GM12865 (cell line): ENCODE data around the gene MUC4.
"Not testable (repeated sequence)": the region's sequence is repeated elsewhere in the genome, so short reads cannot be mapped to it uniquely, and the experiment has no call there.

Source experiments
- DNase-seq: peaks from one replicate; pipeline ENCODE4 v3.0.0; 2010; ENCODE audit warnings: low read depth
- H3K4me3 ChIP-seq: 2 replicates; pipeline ENCODE4 v1.5.1; 2011; ENCODE audit warnings: mild to moderate bottlenecking, low read depth, low read length, control low read depth
- TF ChIP-seq, protein P1 (sequence below): IDR thresholded peaks from 2 replicates; pipeline ENCODE4 v1.5.1; 2011; ENCODE audit warnings: low read length, control low read depth, low read depth, inconsistent platforms; ENCODE audit not compliant: insufficient read depth; ENCODE audit errors: missing control alignments

The MUC4 gene

GRCh38 chr3:195794708-195795107 is 17.0 kb downstream of the MUC4 start:
- no peak overlapping the region for H3K4me3 ChIP-seq
- TF ChIP-seq, protein P1, sequence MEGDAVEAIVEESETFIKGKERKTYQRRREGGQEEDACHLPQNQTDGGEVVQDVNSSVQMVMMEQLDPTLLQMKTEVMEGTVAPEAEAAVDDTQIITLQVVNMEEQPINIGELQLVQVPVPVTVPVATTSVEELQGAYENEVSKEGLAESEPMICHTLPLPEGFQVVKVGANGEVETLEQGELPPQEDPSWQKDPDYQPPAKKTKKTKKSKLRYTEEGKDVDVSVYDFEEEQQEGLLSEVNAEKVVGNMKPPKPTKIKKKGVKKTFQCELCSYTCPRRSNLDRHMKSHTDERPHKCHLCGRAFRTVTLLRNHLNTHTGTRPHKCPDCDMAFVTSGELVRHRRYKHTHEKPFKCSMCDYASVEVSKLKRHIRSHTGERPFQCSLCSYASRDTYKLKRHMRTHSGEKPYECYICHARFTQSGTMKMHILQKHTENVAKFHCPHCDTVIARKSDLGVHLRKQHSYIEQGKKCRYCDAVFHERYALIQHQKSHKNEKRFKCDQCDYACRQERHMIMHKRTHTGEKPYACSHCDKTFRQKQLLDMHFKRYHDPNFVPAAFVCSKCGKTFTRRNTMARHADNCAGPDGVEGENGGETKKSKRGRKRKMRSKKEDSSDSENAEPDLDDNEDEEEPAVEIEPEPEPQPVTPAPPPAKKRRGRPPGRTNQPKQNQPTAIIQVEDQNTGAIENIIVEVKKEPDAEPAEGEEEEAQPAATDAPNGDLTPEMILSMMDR = no peak
- no peak for DNase-seq

GRCh38 chr3:195792621-195793020 is 19.1 kb downstream of the MUC4 start:
- DNase-seq, H3K4me3 ChIP-seq: not testable (repeated sequence)

DNA sequence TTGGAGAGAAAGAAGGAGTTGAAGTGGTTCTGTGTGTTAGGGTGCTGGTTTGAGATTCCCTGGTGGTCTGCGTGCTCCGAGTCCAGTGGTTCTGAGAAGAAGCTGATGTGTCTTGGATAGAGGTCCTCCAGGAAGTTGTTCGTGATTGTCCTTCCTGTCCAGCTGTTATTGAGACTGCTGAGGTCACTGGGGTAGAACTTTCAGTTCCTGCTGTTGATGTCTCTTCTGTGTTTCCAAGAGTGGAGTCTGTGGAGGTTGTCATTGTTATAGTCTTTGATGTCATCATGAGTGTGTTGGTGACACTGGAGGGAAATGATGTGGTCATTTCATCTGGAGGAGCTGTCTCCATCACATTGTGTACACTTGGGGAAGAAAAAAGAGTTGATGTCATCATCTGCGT is 20.8 kb downstream of the MUC4 start:
- peak; percentile 41 for DNase-seq
- no peak overlapping the region for H3K4me3 ChIP-seq
- TF ChIP-seq, protein P1 = no peak

DNA sequence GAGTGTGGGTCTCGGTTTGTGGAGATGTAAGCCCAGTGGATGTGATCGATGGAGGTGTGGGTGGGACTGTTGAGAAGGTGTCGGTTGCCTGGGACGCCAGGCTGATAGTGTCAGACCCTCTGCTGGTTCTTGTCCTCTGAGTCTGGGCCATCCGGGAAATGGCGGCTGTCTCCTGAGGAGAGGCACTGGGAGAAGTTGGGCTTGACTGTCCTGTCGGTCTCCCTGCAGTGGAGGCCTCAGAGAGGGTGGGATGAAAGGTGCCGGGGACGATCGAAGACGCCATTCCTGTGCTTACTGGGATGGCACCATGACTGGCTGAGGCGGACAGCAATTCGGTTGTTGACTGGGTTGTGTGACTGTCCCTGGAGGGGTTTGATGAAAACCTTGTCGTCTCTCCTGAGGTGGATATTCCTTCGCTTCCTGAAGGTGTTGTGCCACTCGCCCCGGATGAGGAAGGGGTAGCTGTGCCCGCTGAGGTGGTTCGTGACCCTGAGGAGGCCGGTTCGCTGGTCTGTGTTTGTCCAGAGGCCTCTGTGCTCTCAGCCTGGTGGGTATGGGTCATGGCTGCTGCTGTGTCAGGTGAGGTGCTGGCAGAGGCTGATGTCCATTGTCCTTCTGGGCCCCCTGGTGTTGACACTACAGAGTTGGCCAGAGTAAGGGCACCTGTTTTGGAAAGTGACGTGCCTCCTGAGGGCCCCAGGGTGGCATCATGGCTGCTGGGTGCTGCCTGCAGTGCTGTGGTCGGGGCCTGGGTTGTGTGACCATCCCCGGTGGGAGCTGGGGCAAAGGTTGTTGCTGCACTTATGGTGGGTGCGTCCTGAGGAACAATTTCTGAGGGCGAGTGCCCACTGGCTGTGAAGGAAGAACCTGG is 22.8 kb downstream of the MUC4 start:
- DNase-seq = no peak
- H3K4me3 ChIP-seq = no peak overlapping the region
- TF ChIP-seq, protein P1 = no peak

DNA sequence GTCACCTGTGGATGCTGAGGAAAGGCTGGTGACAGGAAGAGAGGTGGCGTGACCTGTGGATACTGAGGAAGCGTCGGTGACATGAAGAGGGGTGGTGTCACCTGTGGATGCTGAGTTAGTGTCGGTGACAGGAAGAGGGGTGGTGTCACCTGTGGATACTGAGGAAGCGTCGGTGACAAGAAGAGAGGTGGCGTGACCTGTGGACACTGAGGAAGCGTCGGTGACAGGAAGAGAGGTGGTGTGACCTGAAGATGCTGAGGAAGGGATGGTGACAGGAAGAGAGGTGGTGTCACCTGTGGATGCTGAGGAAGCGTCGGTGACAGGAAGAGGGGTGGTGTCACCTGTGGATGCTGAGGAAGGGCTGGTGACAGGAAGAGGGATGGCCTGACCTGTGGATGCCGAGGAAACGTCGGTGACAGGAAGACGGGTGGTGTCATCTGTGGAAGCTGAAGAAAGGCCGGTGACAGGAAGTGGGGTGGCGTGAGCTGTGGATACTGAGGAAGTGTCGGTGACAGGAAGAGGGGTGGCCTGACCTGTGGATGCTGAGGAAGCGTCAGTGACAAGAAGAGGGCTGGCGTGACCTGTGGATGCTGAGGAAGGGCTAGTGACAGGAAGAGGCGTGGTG is 25.8 kb downstream of the MUC4 start:
- DNase-seq, H3K4me3 ChIP-seq: not testable (repeated sequence)

DNA sequence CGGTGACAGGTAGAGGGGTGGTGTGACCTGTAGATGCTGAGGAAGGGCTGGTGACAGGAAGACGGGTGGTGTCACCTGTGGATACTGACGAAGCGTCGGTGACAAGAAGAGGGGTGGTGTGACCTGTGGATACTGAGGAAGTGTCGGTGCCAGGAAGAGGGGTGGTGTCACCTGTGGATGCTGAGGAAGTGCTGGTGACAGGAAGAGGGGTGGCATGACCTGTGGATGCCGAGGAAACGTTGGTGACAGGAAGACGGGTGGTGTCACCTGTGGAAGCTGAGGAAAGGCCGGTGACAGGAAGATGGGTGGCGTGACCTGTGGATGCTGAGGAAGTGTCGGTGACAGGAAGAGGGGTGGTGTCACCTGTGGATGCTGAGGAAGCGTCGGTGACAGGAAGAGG is 27.7 kb downstream of the MUC4 start:
- not testable (repeated sequence) for H3K4me3 ChIP-seq, DNase-seq

DNA sequence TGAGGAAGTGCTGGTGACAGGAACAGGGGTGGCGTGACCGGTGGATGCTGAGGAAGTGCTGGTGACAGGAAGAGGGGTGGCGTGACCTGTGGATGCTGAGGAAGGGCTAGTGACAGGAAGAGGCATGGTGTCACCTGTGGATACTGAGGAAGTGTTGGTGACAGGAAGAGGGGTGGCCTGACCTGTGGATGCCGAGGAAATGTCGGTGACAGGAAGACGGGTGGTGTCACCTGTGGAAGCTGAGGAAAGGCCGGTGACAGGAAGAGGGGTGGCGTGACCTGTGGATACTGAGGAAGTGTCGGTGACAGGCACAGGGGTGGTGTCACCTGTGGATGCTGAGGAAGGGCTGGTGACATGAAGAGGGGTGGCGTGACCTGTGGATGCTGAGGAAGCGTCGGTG is 30.5 kb downstream of the MUC4 start:
- not testable (repeated sequence) for H3K4me3 ChIP-seq, DNase-seq

DNA sequence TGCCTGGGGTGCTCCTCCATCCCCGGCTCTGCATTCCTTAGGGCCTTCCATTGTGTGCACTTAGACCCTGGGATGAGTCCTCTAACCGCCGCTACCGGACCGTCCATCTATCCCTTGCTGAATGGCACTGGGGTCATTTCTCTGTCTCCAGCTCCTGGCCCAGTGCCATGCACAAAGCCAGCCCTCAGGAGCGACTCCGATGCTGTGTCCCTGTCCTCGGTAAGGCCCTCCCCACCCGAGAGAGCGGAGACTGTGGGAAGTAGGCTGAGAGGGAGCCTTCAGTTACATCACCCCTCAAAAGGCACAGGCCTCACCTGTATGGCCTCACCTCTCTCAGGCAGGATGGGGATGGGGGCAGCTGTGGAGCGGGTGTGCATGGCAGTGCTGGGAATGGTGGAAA is 33.8 kb downstream of the MUC4 start:
- TF ChIP-seq, protein P1 = no peak
- H3K4me3 ChIP-seq = no peak overlapping the region
- DNase-seq = no peak

DNA sequence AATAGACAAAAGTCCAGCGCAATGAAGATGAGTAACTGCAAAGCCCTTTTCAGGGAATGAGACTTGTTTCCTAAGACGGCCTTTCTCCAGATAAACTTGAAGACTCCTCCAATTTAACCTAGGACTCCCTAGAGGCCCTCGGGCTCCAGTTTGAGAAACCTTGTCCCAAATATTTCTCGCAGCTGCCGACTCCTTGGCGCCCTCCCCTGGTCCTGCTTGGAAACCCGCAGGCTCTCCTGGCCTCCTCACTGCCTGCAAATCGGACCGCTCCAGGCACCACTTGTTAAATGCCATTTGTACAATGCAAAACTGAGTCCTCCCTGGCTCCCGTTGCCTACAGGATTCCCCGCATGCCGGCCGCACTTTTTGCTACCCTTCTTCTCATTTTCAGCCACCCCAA is 36.8 kb downstream of the MUC4 start:
- TF ChIP-seq, protein P1 = peak; percentile 29
- DNase-seq = no peak
- no peak overlapping the region for H3K4me3 ChIP-seq
